KBM-7 (cell line): ENCODE measurements around the gene GCLC.

Experiments
- DNase-seq: peaks from one replicate; pipeline ENCODE4 v3.0.0-alpha.2; 2015
- in situ Hi-C: fragments of 300-500 bp; cut with MboI; formaldehyde crosslinking; loops from 2 replicates; pipeline ENCODE4 v1.14.3; 2020; ENCODE audit warnings: low sequenced_read_pairs, low pct_unique_long_range_greater_than_20kb, mixed read lengths

The GCLC gene

GRCh38 chr6:53529324-53530036 is 15.4 kb downstream of the GCLC start:
- in situ Hi-C loops = no loop called here

DNA sequence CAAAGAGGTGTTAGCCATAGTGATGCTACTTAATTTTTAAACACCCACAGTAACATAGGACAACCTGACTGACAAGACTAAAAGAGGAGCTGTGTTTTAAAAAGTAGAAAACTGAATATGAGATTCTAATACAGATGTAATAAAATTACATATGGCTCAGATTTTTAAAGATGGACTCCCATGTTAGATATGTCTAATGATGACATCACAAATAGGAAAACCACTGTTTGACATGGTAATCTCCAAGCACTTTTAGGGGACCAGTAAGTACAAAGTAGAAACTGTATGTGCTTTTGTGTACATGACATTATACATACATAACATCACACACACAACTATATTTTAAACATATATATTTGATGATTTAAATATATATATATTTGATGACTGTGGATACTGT is 16.8 kb downstream of the GCLC start:
- DNase-seq = no peak

More at GRCh38 chr6:53529324-53530036, 15.4 kb downstream of the GCLC start:
- no peak for DNase-seq

DNA sequence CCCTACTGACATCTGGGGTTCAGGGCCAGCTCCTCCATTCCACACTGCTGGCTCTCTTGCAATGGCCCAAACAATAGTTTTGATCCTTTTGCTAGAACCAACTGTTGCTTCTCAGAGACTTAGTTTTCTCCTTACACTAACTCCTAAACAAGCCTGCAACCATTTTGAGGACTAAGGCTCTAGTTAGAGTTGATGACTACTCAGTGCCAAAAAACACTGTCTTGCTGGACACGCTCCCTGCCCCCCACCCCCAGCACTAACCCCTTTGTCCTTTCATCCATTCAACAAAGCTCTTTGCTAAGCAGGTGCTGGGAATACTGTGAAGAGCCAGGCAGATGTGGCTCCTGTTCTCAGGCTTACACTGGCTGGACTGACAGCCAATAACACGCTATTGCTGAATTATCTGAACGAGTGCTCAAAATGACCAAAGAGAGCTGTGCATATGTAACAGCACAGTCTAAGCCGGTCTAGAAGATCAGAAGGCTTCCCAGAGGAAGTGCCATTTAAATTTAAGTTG is 17.6 kb downstream of the GCLC start:
- no peak for DNase-seq

More for the DNA sequence above, 16.8 kb downstream of the GCLC start:
- in situ Hi-C loops = no loop called here

DNA sequence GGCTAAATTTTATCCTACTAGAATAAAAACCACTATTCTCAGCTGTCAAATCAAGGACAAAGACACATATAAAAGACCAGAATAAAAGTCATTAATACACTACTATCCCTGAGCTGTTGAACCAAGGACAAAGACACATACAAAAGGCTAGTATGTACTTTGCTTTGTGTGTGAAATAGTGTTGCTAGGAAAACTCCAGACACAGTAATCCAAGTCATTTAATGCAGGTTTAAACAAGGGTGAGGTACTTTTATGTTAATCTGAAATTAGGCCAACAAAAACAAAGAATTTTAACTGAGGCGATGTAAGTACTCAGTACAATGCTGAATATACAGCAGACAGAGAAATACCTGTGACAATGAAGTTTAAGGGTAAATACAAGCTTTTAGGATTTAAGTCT is 18.9 kb downstream of the GCLC start:
- no peak for DNase-seq
- in situ Hi-C loops = no loop called here

More for the DNA sequence above, 17.6 kb downstream of the GCLC start:
- in situ Hi-C loops = no loop called here

- no peak for DNase-seq
- in situ Hi-C loops = no loop called here
Observed at GRCh38 chr6:53524455-53524815, 20.5 kb downstream of the GCLC start.

DNA sequence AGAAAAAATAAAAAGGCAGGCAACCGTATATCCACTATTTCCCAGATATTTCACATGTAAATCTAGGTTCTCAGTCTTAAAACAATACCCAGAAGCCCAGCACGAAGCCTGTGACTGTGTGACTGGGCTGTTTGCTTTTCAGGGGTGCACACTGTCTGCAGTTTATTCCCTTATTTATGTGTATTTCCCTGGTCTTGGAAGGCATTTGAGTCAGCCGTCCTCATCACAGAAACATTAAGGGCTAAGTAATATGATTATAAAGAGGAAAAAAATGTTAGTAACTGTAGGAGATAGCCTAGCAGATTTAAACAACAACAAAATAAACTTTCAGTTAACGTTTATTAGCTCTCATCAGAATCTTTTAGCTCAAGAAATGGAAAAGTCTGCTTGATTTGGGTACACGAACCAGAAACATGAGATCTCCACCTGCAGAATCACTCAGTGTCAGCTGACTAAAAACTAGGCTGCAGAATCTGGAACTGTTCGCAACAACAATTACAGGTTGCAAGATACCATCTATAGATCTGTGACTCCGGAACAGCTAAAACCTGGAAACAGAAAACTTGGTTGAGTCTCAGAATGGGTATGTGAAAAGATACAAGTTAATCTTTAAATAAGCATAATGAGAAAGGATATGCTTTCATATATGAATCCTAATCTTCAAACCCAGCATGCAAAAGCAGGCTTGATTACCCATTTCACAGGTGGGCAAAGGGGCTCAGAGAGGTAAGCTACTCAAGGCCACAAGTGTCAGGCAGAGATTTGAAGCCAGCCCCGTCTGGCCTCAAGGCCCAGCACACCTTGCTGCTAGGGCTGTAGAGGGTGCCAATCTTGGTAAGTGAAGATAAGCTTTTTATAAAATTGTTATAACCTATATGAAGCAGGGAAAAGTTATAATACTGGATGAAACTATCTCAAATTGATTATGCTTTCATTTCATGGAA is 21.1 kb downstream of the GCLC start:
- DNase-seq = no peak
- in situ Hi-C loops = no loop called here

- in situ Hi-C loops = no loop called here
- DNase-seq = no peak
Observed at GRCh38 chr6:53520320-53520928, 24.5 kb downstream of the GCLC start.

DNA sequence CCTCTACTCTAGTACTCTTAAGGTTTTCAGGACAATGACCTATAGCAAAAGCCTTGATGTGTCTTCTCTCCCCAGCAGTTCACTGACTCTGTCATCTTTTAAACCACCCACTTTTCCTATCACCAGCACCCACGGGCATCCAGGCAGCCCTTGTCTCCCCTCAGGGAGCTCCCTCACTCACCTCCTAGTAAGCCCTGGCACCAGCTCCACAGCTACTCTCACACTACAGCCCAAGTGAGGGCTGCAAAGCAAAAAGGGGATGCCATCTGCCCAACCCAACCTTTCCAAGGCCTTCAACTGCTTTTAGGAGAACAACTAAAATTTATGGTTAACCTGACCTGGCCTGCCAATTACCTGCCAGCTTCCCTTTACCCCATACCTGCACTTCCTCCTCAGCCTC is 26.0 kb downstream of the GCLC start:
- in situ Hi-C loops = no loop called here
- no peak for DNase-seq

DNA sequence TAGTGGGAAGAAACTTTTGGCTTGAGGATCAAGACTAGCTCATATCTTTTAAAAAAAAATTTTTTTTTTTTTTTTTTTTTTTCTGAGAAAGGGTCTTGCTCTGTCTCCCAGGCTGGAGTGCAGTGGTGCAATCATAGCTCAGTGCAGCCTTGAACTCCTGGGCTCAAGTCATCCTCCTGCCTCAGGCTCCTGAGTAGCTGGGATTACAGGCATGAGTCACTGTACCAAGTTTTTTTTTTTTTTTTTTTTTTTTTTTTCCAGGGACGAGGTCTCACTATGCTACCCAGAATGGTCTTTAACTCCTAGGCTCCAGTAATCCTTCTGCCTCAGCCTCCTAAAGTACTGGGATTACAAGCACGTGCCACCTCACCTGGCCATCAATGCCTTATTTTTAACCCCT is 27.9 kb downstream of the GCLC start:
- DNase-seq = no peak
- in situ Hi-C loops = no loop called here

- in situ Hi-C loops = no loop called here
- DNase-seq = no peak
Observed at GRCh38 chr6:53514677-53515076, 30.2 kb downstream of the GCLC start.

GRCh38 chr6:53513519-53513966 is 31.4 kb downstream of the GCLC start:
- DNase-seq = no peak
- in situ Hi-C loops = no loop called here

DNA sequence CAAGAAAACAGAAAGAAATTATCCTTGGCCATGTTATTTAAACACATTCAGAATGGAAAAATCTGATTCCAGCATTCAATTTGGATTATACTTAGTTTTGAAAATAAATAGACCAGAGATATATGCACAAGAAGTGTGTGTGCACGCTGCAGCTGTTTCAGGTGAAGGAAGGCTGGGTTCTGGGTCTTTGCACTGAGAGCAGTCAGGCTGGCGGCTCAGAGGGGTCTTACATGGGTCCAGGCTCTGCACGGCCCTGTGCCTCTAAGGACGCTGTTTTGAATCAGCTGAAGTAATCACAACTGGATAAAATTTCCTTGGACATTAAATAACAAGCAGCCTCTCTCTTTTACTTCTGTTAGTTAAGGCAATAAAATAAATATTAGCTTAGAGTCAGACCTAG is 31.8 kb downstream of the GCLC start:
- in situ Hi-C loops = no loop called here
- DNase-seq = no peak

DNA sequence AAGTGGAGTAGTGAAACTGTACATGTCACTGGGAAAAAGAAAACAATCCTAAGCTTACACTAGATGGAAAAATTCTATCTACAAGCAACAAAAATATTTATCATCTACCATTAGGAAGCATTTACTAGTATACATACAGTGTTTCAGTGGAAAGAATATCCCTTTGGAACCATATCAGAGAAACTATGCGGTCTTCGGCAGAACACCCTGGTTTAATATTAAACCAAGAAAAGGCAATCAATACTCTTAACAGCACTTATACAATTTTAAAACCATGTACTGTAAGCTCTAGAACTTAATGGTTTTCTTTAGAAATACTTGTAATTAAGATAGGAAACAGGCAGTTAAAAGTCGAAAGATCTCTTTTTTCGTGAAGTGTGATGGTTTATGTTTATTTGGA is 32.3 kb downstream of the GCLC start:
- no peak for DNase-seq
- in situ Hi-C loops = no loop called here

- DNase-seq = no peak
- in situ Hi-C loops = no loop called here
Observed at GRCh38 chr6:53510746-53511145, 34.2 kb downstream of the GCLC start.

GRCh38 chr6:53506872-53507271 is 38.0 kb downstream of the GCLC start:
- DNase-seq = peak; percentile 12

GRCh38 chr6:53504512-53504911 is 40.4 kb downstream of the GCLC start:
- DNase-seq = no peak
- in situ Hi-C loops = no loop called here

More at GRCh38 chr6:53506872-53507271, 38.0 kb downstream of the GCLC start:
- in situ Hi-C loops = no loop called here

GRCh38 chr6:53503060-53503459 is 41.8 kb downstream of the GCLC start:
- no peak for DNase-seq
- in situ Hi-C loops = no loop called here

- in situ Hi-C loops = no loop called here
- no peak for DNase-seq
Observed at GRCh38 chr6:53501432-53501831, 43.5 kb downstream of the GCLC start.

GRCh38 chr6:53500095-53500494 is 44.8 kb downstream of the GCLC start:
- no peak for DNase-seq
- in situ Hi-C loops = no loop called here

GRCh38 chr6:53499094-53499493 is 45.8 kb downstream of the GCLC start:
- no peak for DNase-seq
- in situ Hi-C loops = loop anchor here (25.0 kb wide), 1 partner anchor 463 kb away; no protein-coding TSS in a partner anchor
